Measurements from ENCODE around the gene POU6F2.
"Not testable (repeated sequence)": the region's sequence is repeated elsewhere in the genome, so short reads cannot be mapped to it uniquely, and the experiment has no call there.

POU6F2 gene

GRCh38 chr7:39186671-39187070, 209.0 kb downstream of the POU6F2 start:
- no peak for TF ChIP-seq Cebpa-rat (IDR thresholded peaks at IDR 0.05)
- Histone ChIP-seq H3K4me1 (no peaks in the 10 kb centered on the region), H3K36me3 (no peaks in the 10 kb centered on the region), H3K4me2 (no peak overlapping the region), H3K9ac (no peak overlapping the region), H4K20me1 (no peaks in the 10 kb centered on the region), H3K27me3 (no peaks in the 10 kb centered on the region), H3K4me3 (no peak overlapping the region), H3K27ac (no peak overlapping the region), H3K9me3 (0 out of 2 replicates have a peak, but pooled peaks cover 7% of the 10 kb centered on the region)

- Histone ChIP-seq H3K4me1 (no peaks in the 10 kb centered on the region), H4K20me1 (no peaks in the 10 kb centered on the region), H3K27ac (no peak overlapping the region), H3K4me2 (no peak overlapping the region), H3K9ac (no peak overlapping the region), H3K4me3 (no peak overlapping the region), H3K27me3 (no peaks in the 10 kb centered on the region), H3K36me3 (no peaks in the 10 kb centered on the region), H3K9me3 (0 out of 2 replicates have a peak, but pooled peaks cover 7% of the 10 kb centered on the region)
- no peak for TF ChIP-seq Cebpa-rat (IDR thresholded peaks at IDR 0.05)
Observed at GRCh38 chr7:39187130-39187529, 209.4 kb downstream of the POU6F2 start.

- no peak overlapping the region for H3K4me2 ChIP-seq
- TF ChIP-seq Cebpa-rat (IDR thresholded peaks at IDR 0.05): no peak
- no peaks in the 10 kb centered on the region for H3K36me3 ChIP-seq
- no peak overlapping the region for H3K4me3 ChIP-seq
- H3K27ac ChIP-seq: no peak overlapping the region
- H3K9ac ChIP-seq: no peak overlapping the region
- H3K9me3 ChIP-seq: no peaks in the 10 kb centered on the region
- H3K4me1 ChIP-seq: no peaks in the 10 kb centered on the region
- no peaks in the 10 kb centered on the region for H3K27me3 ChIP-seq
- H4K20me1 ChIP-seq: no peaks in the 10 kb centered on the region
Observed at GRCh38 chr7:39192476-39192875, 214.8 kb downstream of the POU6F2 start.

- H3K36me3 ChIP-seq, H3K27ac ChIP-seq, H3K4me2 ChIP-seq, H3K4me3 ChIP-seq, H4K20me1 ChIP-seq, H3K9me3 ChIP-seq, H3K27me3 ChIP-seq, H3K4me1 ChIP-seq, H3K9ac ChIP-seq: not testable (repeated sequence)
Observed at GRCh38 chr7:39194388-39194787, 216.7 kb downstream of the POU6F2 start.

- Histone ChIP-seq H3K27me3 (no peaks in the 10 kb centered on the region), H3K9me3 (no peaks in the 10 kb centered on the region), H3K36me3 (no peaks in the 10 kb centered on the region), H3K4me1 (no peaks in the 10 kb centered on the region), H3K27ac (no peak overlapping the region), H3K4me3 (no peak overlapping the region), H4K20me1 (no peaks in the 10 kb centered on the region), H3K9ac (no peak overlapping the region), H3K4me2 (no peak overlapping the region)
- no peak for TF ChIP-seq Cebpa-rat (IDR thresholded peaks at IDR 0.05)
Observed at GRCh38 chr7:39195967-39196366, 218.3 kb downstream of the POU6F2 start.

- H4K20me1 ChIP-seq: no peaks in the 10 kb centered on the region
- no peaks in the 10 kb centered on the region for H3K4me1 ChIP-seq
- no peaks in the 10 kb centered on the region for H3K27me3 ChIP-seq
- H3K4me3 ChIP-seq: no peak overlapping the region
- H3K4me2 ChIP-seq: no peak overlapping the region
- H3K36me3 ChIP-seq: no peaks in the 10 kb centered on the region
- H3K9me3 ChIP-seq: no peaks in the 10 kb centered on the region
- H3K9ac ChIP-seq: no peak overlapping the region
- no peak for TF ChIP-seq Cebpa-rat (IDR thresholded peaks at IDR 0.05)
- H3K27ac ChIP-seq: no peak overlapping the region
Observed at GRCh38 chr7:39197831-39198230, 220.1 kb downstream of the POU6F2 start.

GRCh38 chr7:39198556-39198955, 220.8 kb downstream of the POU6F2 start:
- no peak for TF ChIP-seq Cebpa-rat (IDR thresholded peaks at IDR 0.05)
- Histone ChIP-seq H3K4me1 (no peaks in the 10 kb centered on the region), H3K36me3 (no peaks in the 10 kb centered on the region), H3K27ac (no peak overlapping the region), H4K20me1 (no peaks in the 10 kb centered on the region), H3K4me3 (no peak overlapping the region), H3K4me2 (no peak overlapping the region), H3K9me3 (no peaks in the 10 kb centered on the region), H3K9ac (no peak overlapping the region), H3K27me3 (no peaks in the 10 kb centered on the region)

GRCh38 chr7:39199006-39199405, 221.3 kb downstream of the POU6F2 start:
- Histone ChIP-seq H3K4me1 (no peaks in the 10 kb centered on the region), H4K20me1 (no peaks in the 10 kb centered on the region), H3K36me3 (no peaks in the 10 kb centered on the region), H3K27me3 (no peaks in the 10 kb centered on the region), H3K4me3 (no peak overlapping the region), H3K9me3 (no peaks in the 10 kb centered on the region), H3K4me2 (no peak overlapping the region), H3K27ac (no peak overlapping the region), H3K9ac (no peak overlapping the region)
- no peak for TF ChIP-seq Cebpa-rat (IDR thresholded peaks at IDR 0.05)

GRCh38 chr7:39199951-39200350, 222.2 kb downstream of the POU6F2 start:
- Histone ChIP-seq H3K4me2 (no peak overlapping the region), H3K27me3 (no peaks in the 10 kb centered on the region), H3K9ac (no peak overlapping the region), H3K9me3 (no peaks in the 10 kb centered on the region), H3K36me3 (no peaks in the 10 kb centered on the region), H3K4me3 (no peak overlapping the region), H3K4me1 (no peaks in the 10 kb centered on the region), H3K27ac (no peak overlapping the region), H4K20me1 (no peaks in the 10 kb centered on the region)
- TF ChIP-seq Cebpa-rat (IDR thresholded peaks at IDR 0.05): no peak

- no peak overlapping the region for H3K27ac ChIP-seq
- H3K36me3 ChIP-seq: no peaks in the 10 kb centered on the region
- no peaks in the 10 kb centered on the region for H3K9me3 ChIP-seq
- no peak overlapping the region for H3K4me2 ChIP-seq
- no peak for TF ChIP-seq Cebpa-rat (IDR thresholded peaks at IDR 0.05)
- H3K27me3 ChIP-seq: no peaks in the 10 kb centered on the region
- H4K20me1 ChIP-seq: no peaks in the 10 kb centered on the region
- H3K4me3 ChIP-seq: no peak overlapping the region
- no peak overlapping the region for H3K9ac ChIP-seq
- no peaks in the 10 kb centered on the region for H3K4me1 ChIP-seq
Observed at GRCh38 chr7:39202041-39202440, 224.3 kb downstream of the POU6F2 start.

GRCh38 chr7:39210362-39210761, 232.7 kb downstream of the POU6F2 start:
- no peak overlapping the region for H3K9ac ChIP-seq
- no peak overlapping the region for H3K4me2 ChIP-seq
- no peaks in the 10 kb centered on the region for H3K9me3 ChIP-seq
- H4K20me1 ChIP-seq: no peaks in the 10 kb centered on the region
- H3K27ac ChIP-seq: no peak overlapping the region
- no peak overlapping the region for H3K4me3 ChIP-seq
- H3K27me3 ChIP-seq: no peaks in the 10 kb centered on the region
- TF ChIP-seq Cebpa-rat (IDR thresholded peaks at IDR 0.05): no peak
- H3K4me1 ChIP-seq: no peaks in the 10 kb centered on the region
- no peaks in the 10 kb centered on the region for H3K36me3 ChIP-seq
